ENCODE data around the gene DIPK2B.
A peak's percentile ranks its signal among the peaks of the same experiment; 100 is the strongest.

DIPK2B gene, protein sequence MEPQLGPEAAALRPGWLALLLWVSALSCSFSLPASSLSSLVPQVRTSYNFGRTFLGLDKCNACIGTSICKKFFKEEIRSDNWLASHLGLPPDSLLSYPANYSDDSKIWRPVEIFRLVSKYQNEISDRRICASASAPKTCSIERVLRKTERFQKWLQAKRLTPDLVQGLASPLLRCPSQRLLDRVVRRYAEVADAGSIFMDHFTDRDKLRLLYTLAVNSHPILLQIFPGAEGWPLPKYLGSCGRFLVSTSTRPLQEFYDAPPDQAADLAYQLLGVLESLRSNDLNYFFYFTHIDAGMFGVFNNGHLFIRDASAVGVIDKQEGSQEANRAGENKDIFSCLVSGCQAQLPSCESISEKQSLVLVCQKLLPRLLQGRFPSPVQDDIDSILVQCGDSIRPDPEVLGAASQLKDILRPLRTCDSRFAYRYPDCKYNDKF

DNA sequence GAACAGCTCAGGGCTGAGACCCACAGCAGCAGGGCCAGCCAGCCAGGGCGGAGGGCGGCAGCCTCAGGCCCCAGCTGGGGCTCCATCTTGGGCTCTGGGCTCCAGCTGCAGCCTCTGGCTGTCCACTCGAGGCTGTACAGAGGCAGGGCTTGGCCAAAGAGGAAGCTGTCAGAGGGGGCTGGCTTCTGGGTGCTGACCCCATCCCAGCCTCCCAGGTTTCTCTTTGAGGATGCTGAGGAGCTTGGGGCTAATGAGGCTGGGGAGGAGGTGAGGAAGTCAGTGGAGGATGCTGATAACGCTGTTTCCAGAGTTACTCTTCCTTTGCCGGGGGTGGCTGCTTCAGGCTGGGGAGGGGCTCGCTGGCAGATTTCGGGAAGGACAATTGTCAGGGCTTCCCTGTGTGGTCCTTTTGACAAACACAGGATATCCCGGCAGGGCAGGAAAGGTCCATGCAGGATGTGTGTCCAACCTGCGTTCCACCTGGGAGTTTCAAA, at the start of gene DIPK2B:
TSS of gene DIPK2B (minus strand) at position 136 of the 494 bp plus-strand sequence. CDS start at position 86, 50 bp downstream.
- no peak for DNase-seq (ENCODE audit: low spot score)

DNA sequence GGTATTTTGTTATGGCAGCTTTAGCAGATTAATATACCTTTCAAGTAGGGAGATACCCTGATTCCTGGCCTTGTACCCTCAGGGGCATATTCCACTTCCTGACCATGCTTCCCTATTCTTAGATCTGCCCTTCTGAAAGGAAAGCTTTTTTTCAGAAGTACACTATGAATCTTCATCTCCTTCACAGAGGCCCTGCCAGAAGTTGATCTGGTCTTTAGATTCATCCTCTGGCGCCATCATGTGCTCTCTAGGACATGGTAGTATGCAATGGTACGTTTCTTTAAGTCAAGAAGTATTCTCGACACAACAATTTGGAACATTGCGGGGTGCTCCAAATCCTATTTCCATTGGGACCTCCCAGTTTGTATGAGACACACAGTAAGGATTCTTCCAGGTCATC, 39.6 kb upstream of the DIPK2B start:
- no peak for DNase-seq (ENCODE audit: low spot score)

DNA sequence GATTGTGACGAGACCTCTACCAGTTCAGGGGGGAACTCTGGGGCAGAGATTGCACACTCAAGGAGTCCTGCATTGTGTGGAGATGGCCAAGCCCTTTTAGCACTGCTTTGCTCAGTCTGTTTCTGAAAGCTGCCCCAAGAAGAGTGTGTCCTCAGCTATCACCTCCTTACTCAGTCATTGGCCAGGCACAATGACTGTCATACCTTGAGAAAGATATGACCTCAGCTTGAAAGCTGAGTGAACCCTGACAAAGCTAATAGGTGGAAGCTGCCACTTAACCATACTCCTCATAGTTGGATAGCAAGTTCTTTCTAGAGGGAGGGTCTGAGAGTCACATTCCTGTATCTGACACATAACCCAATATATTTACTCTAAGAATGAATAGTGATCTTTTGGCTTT, 37.8 kb upstream of the DIPK2B start:
- DNase-seq (ENCODE audit: low spot score): no peak

DNA sequence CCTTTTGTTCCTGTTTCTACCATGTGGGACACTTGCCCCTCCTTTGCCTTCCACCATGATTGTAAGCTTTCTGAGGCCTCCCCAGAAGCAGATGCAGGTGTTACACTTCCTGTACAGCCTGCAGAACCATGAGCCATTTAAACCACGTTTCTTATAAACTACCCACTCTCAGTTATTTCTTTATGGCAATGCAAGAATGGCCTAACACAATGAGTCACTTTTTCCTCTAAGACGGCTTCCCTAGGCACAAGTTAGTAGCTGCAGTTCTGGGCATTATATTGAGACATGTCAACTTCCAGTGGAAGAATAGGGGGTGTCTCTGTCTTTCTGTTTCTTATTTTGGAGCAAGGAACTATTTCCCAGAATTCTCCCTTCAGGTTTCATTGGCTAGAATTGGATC, 32.9 kb upstream of the DIPK2B start:
- no peak for DNase-seq (ENCODE audit: low spot score)

DNA sequence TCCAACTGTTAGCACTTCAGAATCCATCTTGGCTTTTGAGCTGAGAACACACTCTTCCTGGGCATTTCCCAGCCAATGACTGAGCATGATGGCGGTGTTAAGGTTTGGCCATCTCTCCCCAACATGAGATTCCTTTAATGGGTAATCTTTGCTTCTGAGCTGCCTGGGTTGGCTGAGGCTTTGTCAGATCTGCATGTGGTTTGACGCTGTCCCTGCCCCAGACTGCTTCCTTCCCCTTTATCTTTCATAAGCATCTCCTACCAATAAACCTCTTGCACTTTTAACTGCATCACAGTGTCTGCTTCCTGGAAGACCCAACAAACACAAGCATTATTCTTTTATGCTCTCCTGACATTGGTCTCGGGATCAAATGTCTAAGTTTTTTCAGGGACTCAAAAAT, 31.5 kb upstream of the DIPK2B start:
- no peak for DNase-seq (ENCODE audit: low spot score)

DNA sequence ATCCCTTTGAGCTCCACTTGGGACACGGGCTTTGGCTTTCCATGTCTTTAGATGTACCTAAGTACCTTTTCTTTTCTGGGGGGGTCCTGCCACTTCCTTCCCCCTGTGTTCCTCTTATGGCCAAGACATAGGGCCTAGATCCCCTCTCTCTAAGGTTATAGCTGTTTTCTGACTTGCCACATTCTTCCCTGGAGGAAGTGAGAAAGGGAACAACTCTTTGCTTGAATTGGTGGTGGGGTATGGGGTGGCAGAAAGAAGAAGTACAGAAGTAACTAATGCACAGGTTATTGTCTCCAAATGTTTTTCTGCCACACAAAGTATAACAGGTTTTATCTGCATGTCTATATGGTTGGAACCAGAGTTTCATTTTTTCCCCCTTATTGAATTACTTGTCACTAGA, 29.7 kb upstream of the DIPK2B start:
- DNase-seq (ENCODE audit: low spot score): no peak

DNA sequence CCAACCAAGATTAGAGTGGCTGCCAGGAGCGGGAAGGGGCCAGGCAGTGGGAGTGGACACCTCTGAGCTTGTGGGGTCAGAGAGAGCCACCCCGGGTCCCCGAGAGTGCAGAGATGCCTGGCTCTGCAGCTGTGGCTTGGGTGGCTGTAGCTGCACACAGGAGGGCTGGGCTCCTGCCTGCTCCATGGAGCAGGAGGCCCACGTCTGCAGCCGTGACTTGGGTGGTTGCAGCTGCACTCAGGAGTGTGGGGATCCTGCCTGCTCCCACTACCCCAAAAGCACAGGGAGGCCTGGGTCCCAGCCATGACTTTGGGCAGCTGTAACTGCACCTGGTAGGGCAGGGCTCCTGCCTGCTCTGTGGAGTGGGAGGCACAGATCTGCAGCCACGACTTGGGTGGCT, 28.7 kb upstream of the DIPK2B start:
- DNase-seq (ENCODE audit: low spot score): no peak

DNA sequence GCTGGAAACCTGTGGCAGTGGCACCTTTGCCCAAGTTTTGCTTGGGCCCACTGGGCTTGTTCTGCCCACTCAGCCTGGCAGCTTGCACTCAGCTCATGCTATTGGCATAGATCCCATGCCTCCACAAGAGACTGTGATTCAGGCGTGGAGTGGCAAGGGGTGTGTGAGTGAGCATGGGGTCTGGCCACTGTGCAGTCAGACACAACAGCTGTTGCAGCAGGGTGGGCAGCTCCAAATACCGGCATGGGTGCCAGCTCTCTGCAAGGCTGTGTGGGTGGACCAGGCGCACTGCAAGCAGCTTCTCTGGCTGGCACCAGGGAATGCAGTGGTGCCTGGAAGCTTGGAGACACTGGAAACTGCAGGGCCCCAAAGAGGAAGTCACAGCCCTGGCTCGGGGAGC, 27.4 kb upstream of the DIPK2B start:
- no peak for DNase-seq (ENCODE audit: low spot score)

DNA sequence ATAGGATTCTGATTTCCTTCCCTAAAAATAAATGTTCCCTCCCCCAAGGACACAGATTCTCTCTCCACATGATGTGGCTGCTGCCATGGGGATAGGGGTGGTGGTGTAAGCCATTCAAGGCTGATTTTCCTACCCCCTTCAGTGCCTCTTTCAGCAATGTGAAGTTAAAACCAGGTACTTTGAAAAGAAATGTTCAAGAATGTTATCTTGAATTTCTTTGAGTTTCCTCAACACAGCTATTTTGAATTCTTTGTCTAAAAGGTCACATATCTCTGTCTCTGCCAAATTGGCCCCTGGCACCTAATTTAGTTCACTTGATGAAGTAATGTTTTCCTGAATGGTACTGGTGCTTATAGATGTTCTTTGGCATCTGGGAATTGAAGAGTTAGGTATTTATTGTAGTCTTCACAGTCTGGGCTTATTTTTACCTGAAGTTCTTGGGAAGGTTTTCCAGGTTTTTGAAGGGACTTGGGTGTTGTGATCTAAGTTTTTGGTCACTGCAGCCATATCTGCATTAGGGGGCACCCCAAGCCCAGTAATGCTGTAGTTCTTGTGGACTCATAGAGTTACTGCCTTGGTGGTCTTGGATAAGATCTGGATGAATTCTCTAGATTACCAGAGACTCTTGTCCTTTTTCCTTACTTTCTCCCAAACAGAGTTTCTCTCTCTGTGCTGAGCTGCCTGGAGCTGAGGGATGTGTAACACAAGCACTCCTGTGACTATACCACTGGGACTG, 7.6 kb upstream of the DIPK2B start:
- no peak for DNase-seq (ENCODE audit: low spot score)

DNA sequence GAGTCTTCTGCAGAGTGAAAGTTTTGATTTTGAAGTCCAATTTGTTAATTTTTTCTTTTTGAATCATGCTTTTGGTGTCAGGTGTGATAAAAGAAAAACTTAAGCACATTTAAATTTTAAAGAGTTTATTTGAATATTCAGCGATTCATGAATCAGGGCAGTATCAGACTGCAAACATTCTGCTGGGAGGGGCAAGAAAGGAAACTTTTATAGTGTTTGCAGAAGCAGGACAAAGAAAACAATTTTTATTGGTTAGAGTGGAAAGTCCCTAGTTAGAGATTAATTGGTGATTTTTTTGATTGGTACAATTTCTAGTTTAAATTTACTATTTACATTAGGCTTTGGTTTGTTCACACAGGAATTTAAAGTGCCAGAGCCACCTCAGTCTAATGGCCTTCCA, 1.5 kb upstream of the DIPK2B start:
- no peak for DNase-seq (ENCODE audit: low spot score)

DNA sequence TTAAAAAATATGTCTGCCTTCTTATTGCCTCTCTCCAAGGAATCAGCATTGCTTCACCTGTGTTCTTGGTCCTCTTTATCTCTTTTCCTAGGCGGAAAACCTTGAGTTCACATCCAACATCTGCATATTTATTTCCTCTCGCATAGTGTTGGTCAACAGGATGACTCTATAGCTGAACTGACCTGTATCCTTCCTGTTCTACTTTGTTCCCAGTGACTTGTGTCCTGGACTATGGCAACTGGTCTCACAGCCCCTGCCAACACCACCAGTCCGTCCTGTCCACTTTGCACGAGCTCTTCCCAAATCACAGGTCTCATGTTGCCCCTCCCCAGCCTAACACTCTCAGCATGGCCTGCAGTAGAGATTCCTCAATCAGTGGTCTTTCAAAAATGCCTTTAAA, 2.0 kb downstream of the DIPK2B start:
- DNase-seq (ENCODE audit: low spot score): no peak

DNA sequence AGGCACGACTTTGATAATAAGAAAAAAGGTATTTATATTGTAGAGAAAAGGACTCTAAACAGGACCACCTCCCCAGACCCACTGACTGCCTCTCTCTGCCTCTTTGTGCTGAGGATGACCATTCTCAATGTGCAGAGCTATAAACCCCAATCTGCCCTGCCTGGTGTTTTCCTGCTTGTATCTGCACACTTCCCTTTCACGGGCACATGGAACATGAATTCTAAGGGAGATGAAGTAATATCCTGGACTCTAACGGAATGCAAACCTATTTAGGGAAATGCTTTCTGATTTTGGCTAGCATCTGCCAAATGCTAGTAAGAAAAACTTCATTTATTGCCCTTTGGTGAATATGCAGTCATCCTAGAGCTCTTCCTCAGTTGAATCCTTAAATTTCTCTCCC, 2.4 kb downstream of the DIPK2B start:
- no peak for DNase-seq (ENCODE audit: low spot score)

DNA sequence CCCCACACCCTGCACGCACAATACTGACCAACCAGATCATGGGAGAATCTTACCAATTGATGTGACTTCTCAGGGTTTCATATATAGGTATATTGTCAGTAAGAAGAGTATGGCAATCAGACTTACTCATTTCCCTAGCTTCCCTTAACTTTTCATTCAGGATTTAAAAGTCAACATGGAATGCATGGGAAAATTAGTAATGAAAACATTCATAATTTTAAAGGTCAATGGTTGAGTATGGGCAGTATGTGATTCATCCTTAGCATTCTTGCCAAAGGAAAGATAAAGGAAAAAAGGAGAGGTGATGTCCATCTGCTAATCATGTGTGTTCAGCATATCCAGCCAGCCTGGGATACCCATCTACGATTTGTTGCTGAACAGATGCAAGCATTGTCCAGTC, 4.0 kb downstream of the DIPK2B start:
- DNase-seq (ENCODE audit: low spot score): no peak

DNA sequence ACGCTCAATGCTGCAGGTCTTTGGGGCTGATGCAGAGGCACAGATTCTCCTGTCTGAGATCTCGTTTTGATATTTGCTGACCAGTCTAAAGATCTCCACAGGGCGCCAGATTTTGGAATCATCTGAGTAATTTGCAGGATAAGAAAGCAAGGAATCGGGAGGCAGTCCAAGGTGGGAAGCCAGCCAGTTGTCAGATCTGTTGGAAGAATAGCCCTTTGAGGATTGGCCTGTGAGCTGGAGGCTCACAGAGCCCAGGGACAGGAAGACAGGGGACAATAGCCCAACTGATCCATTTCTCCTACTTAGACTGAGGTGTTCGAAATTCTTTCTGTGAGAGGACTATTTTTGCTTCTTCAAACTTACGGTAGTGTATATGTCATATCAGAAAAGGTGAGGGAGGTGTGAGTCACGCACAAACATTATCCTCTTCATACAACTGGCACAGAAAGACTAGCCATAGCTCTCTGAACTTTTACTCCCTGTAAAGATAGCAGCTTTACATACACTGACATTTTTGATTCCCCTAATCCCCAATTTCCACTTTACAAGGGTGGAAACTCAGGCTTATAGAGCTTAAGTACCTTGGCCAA, 8.8 kb downstream of the DIPK2B start:
- DNase-seq (ENCODE audit: low spot score): no peak

DNA sequence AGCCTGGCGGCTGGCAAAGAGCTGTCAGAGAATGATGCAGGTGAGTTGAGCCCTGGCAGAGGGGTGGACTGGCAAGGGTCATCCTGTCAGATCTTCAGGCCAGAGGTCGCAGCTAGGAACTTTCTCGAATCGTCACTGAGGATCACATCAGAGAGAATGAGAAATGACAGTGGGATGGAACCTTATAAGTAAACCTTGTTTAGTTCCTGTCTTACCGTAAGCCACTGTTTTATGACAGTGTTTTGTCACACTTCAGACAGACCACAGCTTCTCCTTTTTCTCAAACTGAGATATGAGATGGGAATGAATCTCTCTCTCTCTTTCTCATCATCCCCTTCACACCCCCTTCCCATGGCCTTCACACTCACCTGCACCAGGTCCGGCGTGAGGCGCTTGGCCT, 9.3 kb downstream of the DIPK2B start:
- no peak for DNase-seq (ENCODE audit: low spot score)

DNA sequence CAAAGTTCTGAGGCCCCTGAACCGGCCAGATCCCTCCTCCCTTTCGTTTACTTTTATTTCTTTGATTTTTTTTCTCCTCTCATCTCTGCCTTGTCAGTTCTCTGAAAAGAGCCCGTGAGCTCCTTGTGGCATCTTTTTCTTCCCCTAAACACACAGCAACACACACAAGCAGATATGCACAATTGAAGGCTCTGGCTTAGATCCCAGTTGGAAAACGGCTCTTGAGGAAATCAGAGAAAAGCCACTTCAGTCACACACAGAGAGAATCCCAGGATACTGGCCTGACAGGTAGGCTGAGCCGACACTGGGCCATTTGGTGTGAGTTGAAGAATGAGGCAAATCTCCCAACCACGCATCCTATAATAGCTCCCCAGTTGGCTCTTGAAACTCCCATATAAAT, 12.9 kb downstream of the DIPK2B start:
- no peak for DNase-seq (ENCODE audit: low spot score)

DNA sequence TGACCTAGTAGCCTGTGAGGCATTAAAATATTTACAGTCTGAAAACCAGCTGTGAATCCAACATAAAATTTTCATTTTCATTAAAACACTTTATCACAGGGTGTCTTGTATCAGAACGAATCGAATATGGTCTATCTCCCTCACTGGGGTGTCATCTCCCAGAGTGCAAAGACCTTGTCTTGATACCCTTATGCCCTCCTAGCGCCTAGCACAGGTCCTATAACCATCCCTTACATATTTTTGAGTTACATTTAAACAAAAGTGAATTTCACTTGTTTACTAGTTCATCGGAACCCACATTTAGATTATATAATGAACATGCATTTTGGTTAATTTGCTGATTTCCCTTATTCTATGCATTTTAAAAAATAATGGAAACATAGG, 14.0 kb downstream of the DIPK2B start:
- no peak for DNase-seq (ENCODE audit: low spot score)

DNA sequence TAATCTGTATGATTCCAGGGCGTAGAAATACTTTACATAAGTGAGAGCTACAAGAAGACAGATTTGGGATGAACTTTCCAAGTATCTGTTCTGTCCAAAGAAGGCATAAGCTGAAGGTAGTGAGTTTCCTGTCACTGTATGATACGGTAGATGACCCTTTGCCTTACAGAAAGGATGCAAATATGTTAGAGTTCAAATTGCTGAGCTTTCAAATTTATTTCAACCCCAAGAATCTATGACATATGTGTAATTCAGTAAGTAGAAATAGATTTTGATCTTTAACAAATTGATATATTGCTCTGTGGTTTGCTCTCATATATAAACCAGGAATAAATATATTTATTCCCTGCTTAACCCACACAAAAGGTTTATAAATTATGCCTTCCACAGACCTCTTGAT, 16.5 kb downstream of the DIPK2B start:
- DNase-seq (ENCODE audit: low spot score): no peak

DNA sequence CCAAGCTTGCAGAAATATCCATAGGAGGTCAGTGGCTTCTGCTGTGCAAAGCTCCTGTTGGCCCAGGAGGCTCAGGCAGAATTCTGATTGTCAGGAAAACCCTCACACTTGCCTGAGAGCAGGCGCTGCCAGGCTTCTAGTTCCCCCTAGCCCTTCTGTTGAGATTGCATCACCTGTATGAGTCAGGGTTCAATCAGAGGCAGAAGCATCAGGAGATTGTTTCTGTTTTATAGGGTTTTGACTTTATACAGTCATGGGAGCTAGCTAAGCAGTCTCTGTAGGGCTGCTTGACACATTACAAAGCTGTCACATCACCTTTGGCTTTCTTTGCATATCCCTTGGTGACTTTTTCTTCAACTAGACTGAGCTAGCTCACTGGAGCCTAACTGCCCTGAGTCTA, 27.8 kb downstream of the DIPK2B start:
- DNase-seq (ENCODE audit: low spot score): peak; percentile 43

DNA sequence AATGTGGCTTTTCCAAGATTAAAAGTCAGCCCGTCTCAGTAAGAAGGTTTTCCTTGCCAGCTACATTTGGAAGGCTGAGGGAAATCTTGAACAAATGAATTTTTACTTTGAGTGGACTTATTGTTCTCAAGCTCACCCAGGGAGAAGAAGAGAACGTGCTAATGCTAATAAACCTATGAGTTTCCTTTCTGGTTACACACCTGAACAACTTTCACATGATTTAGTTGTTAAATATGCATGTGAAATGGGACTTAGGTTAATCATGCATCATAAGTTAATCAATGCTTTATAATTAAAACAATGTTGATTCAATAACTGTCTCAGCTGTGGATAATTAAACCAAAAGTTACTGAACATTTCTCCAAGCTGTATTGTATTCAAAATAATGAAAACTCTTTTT, 33.9 kb downstream of the DIPK2B start:
- no peak for DNase-seq (ENCODE audit: low spot score)

DNA sequence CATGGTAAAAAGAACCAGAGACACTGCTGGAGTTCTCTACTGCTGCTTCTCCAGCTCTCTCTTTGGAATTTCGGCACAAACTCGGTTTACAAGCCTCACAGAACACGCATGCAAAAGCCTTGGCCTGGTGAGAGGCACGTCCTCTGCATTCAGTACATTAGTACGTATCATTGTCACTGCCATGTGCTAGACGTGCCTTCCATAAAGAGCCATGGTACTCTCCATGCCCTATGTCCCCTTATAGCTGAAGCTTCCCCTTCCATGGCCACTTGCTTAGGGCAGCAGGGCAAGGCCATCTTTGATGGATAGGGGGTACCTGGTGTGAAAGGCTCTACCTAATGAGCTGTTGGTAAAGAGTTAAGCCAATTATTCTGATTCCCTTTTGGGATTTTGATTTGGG, 35.0 kb downstream of the DIPK2B start:
- DNase-seq (ENCODE audit: low spot score): no peak

DNA sequence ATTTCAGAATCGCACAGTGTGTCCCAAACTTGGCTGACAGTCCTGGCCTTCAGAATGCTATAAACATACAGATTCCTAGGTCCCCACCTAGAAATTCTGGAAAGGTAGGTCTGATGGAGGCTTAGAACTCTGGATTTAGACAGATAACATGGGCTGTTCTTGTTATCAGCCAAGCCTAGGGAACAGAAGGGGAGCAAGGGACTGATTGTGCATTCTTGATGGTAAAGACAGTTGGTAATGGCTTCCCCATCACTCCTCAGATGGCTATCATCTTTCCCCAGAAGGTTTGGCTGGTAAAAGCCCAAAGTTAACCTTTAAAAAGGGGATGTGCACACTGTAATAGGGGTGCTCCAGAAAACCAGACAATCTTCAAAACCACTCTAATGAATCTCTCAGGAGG, 35.7 kb downstream of the DIPK2B start:
- DNase-seq (ENCODE audit: low spot score): no peak

DNA sequence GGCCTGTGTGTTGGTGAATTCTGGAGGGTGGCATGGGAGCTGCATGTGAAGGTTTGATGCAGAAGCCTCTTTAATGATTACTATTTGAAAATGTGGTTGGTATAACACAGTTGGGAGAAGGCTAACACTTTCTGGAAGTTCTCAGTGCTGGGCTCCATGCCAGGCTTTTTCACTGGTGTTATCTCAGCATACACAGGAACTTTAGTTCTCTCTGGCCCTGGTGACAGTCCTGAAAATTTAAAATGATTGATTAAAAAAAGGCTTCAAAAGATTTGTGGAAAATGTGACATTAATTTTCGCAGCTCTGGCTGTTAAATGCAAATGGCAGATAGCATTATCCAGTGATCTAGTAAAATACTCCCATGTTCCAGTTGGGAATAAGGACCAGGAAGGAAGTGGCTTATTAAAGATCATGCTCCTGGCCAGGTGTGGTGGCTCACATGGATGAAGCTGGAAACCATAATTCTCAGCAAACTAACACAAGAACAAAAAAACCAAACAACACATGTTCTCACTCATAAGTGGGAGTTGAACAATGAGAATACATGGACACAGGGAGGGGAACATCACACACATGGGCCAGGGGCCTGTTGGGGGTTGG, 36.6 kb downstream of the DIPK2B start:
- DNase-seq (ENCODE audit: low spot score): no peak

Data from SW480 (cell line).